CD4-positive, alpha-beta T cell treated with Interferon gamma for 1 hour (primary cell): ENCODE results near the gene ESPNL.

Experiments used
- DNase-seq: peaks from one replicate; pipeline ENCODE4 v3.0.0-alpha.2; 2020

Gene ESPNL

DNA sequence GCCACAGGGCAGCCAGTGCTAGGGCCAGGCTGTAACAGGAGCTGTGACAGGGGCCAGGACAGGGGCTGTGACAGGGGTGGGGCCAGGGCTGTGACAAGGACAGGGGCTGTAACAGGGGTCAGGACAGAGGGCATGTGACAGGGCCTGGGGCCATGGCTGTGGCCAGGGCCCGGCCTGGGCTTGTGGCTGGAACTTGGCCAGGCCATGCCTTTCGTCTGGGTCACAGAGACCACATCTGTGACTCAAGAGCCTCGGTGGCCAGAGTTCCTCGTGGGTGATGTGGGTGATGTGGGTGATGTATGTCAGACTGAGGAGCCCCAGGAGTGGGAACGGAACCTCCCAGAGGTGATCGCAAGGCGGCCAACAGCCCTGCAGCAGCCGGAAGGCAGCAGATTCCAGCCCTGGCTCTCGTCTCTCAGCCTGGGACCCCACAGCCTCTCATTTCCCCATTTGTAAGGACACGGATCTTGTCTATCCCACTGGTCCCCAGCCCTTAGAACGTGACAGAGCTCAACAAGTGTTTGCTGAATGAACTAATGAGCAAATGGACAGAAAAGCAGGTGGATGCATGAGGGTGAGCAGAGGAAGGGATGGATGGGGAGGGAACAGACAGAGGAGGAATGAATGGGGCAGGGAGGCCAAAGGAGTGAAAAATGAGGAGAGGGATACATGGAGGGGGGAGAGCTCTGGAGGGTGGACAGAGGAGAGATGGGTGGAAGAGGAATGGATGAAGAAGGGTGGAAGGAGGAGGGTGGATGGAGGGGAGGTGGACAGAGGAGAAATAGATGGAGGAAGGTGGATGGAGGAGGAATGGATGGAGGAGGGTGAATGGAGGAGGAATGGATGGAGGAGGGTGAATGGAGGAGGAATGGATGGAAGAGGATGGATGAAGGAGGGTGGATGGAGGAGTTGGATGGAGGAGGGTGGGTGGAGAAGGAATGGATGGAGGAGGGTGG lies 17.3 kb downstream of the ESPNL start:
- no peak for DNase-seq

GRCh38 chr2:238119756-238120462 lies 19.8 kb downstream of the ESPNL start:
- no peak for DNase-seq

- no peak for DNase-seq
These were observed 20.5 kb downstream of the ESPNL start for GRCh38 chr2:238120463-238121298.

GRCh38 chr2:238121511-238122286 lies 21.6 kb downstream of the ESPNL start:
- no peak for DNase-seq

- no peak for DNase-seq
These were observed 22.4 kb downstream of the ESPNL start for GRCh38 chr2:238122287-238123217.

GRCh38 chr2:238123218-238123971 lies 23.3 kb downstream of the ESPNL start:
- DNase-seq = no peak

- DNase-seq = no peak
These were observed 23.9 kb downstream of the ESPNL start for GRCh38 chr2:238123991-238124470.

DNA sequence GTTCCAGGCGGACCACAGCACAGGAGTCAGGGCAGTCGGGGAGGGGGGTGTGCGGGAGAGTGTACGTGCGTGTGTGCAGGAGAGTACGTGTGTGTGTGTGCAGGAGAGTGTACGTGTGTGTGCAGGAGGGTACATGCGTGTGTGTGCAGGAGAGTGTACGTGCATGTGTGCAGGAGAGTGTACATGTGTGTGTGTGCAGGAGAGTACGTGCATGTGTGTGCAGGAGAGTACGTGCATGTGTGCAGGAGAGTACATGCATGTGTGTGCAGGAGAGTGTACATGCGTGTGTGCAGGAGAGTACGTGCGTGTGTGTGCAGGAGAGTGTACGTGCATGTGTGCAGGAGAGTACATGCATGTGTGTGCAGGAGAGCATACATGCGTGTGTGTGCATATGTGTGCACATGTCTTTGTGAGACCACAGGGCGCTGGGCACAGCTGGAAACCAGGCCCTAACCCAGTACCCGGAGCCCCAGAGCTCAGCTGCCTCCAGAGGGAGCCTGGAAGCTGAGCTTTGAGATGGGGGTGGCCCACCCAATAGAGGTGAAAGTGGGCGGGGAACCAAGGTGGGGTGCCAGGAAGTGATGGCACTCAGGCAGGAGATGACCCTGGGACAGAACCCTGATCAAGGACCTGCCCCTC lies 24.5 kb downstream of the ESPNL start:
- DNase-seq = no peak

DNA sequence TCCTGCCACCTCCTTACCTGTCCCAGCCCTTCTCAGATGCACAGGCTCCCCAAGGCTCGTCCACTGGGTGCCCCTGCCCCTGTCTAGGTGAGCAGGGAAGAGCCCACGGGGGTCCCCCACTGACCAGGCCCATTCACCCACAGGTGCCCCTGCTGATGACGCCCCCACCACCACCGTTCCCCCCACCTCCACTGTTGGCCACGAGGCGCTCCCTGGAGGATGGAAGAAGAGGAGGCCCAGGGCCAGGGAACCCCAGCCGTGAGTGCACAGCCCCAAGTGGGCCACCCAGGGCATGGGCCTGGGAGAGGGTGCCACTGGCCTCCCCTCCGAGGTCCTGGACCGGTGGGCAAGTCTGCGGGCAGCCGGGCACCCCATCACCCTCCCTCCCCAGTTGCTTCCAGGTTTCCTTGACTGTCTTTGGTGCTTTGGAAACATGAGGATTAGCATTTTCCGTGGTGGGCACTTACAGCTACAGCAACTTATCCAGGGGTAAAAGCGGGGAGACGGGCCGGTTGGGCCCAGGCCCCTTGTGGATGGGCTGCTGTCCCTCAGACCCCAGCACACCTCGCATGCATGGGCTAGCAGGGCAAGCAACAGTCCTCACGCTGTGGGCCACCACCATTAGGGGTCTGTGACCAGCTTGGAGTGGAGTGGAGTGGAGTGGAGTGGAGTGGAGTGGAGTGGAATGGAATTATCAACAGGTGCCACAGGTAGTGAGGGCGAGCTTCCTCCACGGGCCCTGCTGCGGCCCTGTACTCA lies 25.2 kb downstream of the ESPNL start:
- no peak for DNase-seq

- DNase-seq = no peak
These were observed 26.2 kb downstream of the ESPNL start for GRCh38 chr2:238126338-238126737.

DNA sequence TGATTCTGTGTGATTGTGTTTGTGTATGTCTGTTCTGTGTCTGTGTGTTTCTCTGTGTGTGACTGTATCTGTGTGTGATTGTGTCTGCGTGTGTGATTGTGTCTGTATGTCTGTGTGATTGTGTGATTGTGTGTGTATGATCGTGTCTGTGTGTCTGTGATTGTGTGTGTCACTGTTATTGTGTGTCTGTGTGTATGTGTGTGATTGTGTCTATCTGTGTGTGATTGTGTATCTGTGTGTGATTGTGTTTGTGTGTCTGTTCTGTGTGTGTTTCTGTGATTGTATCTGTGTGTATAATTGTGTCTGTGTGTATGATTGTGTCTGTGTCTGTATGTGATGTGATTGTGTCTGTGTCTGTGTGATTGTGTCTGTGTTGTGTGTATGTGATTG lies 26.6 kb downstream of the ESPNL start:
- DNase-seq = no peak

GRCh38 chr2:238127165-238128060 lies 27.3 kb downstream of the ESPNL start:
- DNase-seq = no peak

DNA sequence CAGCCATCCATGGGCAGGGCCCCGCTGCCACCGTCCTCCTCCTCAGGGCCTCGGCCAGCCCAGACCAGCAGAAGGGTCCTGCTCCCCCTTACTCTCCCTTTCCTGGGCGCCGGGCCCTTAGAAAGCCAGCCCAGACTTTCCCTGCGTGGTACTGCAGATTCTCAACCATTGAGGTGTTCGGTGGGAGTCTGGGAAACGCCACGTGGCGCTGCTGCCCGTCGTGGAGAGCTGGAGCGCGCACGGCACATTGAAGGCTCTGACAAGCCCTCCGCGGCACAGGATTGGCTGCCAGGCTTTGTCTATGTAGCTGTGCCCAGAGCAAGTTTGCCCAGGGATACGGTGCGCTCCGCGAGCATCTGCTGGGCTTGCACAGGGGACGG lies 27.9 kb downstream of the ESPNL start:
- no peak for DNase-seq

- DNase-seq = no peak
These were observed 28.4 kb downstream of the ESPNL start for GRCh38 chr2:238128534-238129001.

- DNase-seq = no peak
These were observed 29.2 kb downstream of the ESPNL start for GRCh38 chr2:238129166-238130010.

- no peak for DNase-seq
These were observed 30.1 kb downstream of the ESPNL start for GRCh38 chr2:238130111-238130695.
